Mammary epithelial cell (primary cell): ENCODE results near the gene RSRC1.

Source experiments
- CTCF ChIP-seq, 2 donors: IDR thresholded peaks in 1 of 2; conservative IDR thresholded peaks in 1 of 2; 2 replicates each; pipeline ENCODE4 v1.5.1; 2011 to 2012; ENCODE audit warnings: inconsistent platforms in 2 of 2, low read length in 2 of 2, mild to moderate bottlenecking in 2 of 2, control low read depth in 1 of 2, low read depth in 1 of 2; ENCODE audit not compliant: insufficient read depth in 1 of 2; ENCODE audit errors: extremely low read depth in 1 of 2
- EZH2 ChIP-seq: IDR thresholded peaks from 2 replicates; pipeline ENCODE4 v1.6.1; 2012; ENCODE audit warnings: low read length, inconsistent platforms, borderline replicate concordance

GRCh38 chr3:158508481-158508880 is 398.6 kb downstream of the RSRC1 start:
- no peak for TF ChIP-seq CTCF (conservative IDR thresholded peaks at IDR 0.05 in 1 of 2, IDR thresholded peaks at IDR 0.05 in 1 of 2; ENCODE audit: extremely low read depth in 1 of 2, insufficient read depth in 1 of 2, low read depth in 1 of 2, low read length in 2 of 2)
- TF ChIP-seq EZH2, result no peak
